ENCODE measurements around the gene EFCAB7.

- TF ChIP-seq CTCF (IDR thresholded peaks at IDR 0.05; ENCODE audit: extremely low read depth in 1 of 2, insufficient read depth in 1 of 2, low read depth in 1 of 2, low read length in 2 of 2) (no peak), POLR2A (IDR thresholded peaks at IDR 0.05; ENCODE audit: low read depth, low read length) (peak; percentile 72), EZH2 (IDR thresholded peaks at IDR 0.05; ENCODE audit: borderline replicate concordance, low read depth, low read length, severe bottlenecking) (no peak), JUN (IDR thresholded peaks at IDR 0.05; ENCODE audit: borderline replicate concordance, insufficient read depth, insufficient read length, low read depth) (no peak), POLR2AphosphoS5 (IDR thresholded peaks at IDR 0.05; ENCODE audit: insufficient read depth, low read depth, low read length) (peak; percentile 69), MAX (IDR thresholded peaks at IDR 0.05; ENCODE audit: insufficient read depth, insufficient read length) (no peak)
These were observed at the start of gene EFCAB7, which contains the start of gene ITGB3BP for GRCh38 chr1:63522891-63523728.

All from endothelial cell of umbilical vein (primary cell).